ENCODE results near the gene MAFB.

GRCh38 chr20:40688129-40689099 lies 622 bp downstream of the MAFB start:
- TF ChIP-seq SMC3 (IDR thresholded peaks at IDR 0.05; ENCODE audit: low read depth, low read length) (no peak), RFX5 (IDR thresholded peaks at IDR 0.05; ENCODE audit: low read length) (no peak), TEAD4 (IDR thresholded peaks at IDR 0.05; ENCODE audit: borderline replicate concordance, insufficient read depth) (no peak), MAX (IDR thresholded peaks at IDR 0.05; ENCODE audit: low read depth) (no peak), CTCF (IDR thresholded peaks at IDR 0.05) (no peak)
